ENCODE results near the gene CD58.

DNA sequence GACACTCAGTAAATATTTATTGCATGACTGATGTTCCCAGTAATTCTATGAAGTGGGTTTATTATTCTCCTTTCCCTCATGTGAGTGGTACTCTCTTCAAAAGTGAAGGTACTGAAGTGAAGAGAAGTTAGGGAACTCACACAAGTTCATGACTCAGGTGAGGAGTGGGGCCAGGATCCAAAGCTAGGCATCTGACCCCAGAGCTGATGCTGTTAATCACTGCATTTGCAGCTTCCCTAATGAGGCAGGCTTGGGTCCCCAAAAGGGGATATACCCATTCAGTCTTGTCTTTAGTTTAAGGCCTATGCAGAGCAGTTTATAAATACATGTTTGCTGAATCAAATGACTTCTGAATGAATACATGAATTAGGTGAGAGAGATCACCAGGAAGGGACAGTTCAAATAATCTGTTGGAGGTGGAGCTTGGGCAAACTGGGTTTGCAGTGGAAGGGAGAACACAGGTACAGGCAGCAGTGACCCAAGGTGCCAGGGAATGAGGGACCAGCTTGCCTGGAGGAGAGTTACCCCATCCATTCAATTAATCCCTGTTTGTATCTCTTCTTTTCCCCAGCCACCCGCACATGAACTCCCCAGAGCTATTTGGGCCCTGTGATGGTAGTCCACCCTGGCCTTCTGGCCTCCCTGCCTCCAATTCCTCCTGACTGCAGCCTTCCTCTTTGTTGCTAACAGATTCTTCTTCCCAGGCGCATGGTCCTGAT is 2.0 kb downstream of the CD58 start:
- TF ChIP-seq, protein P1, sequence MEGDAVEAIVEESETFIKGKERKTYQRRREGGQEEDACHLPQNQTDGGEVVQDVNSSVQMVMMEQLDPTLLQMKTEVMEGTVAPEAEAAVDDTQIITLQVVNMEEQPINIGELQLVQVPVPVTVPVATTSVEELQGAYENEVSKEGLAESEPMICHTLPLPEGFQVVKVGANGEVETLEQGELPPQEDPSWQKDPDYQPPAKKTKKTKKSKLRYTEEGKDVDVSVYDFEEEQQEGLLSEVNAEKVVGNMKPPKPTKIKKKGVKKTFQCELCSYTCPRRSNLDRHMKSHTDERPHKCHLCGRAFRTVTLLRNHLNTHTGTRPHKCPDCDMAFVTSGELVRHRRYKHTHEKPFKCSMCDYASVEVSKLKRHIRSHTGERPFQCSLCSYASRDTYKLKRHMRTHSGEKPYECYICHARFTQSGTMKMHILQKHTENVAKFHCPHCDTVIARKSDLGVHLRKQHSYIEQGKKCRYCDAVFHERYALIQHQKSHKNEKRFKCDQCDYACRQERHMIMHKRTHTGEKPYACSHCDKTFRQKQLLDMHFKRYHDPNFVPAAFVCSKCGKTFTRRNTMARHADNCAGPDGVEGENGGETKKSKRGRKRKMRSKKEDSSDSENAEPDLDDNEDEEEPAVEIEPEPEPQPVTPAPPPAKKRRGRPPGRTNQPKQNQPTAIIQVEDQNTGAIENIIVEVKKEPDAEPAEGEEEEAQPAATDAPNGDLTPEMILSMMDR (IDR thresholded peaks at IDR 0.05): no peak
- no peak for TF ChIP-seq POLR2AphosphoS5 (IDR thresholded peaks at IDR 0.05)
